K562 (cell line): ENCODE results near the gene APOBEC3C. TPM values are rescaled to one million over a fixed set of nuclear protein-coding genes. Genes with fewer than 3 reads are reported as not detected.

Experiments
- ATAC-seq: fragments of 200-7000 bp; cut with Tn5 transposase; 3 replicates; pipeline ENCODE4 v1.9.1; 2020; ENCODE audit warnings: moderate library complexity
- BruUV-seq: library from RNA; stranded (reverse); fragments of 400-500 nt; replicated peaks from 2 replicates; lab custom pipeline; 2021; lab: Mats Ljungman, UMichigan
- CTCF ChIA-PET: fragments of 300-600 bp; formaldehyde crosslinking; extraction: SDS; loops from one replicate; lab custom pipeline; 2021; ENCODE audit warnings: low intra/inter-chr PET ratio; lab: Yijun Ruan, JAX
- POLR2A ChIA-PET: fragments of 300-600, 350-650 bp; sonication (Branson Sonifier 250); formaldehyde crosslinking; extraction: SDS; loops from one replicate; lab custom pipeline; 2021; ENCODE audit warnings: antibody characterized with exemption, inconsistent platforms; lab: Yijun Ruan, JAX
- DNase-seq, 4 experiments: peaks; one replicate each; pipeline versions ENCODE4 v3.0.0 to v3.0.0-alpha.2; 2011 to 2018; ENCODE audit warnings: low spot score in 3 of 4, mixed read lengths in 3 of 4; ENCODE audit errors: extremely low read depth in 1 of 4
- FAIRE-seq: peaks from 2 replicates; lab custom pipeline; 2011; peaks lifted over from hg19 to GRCh38; lab: Jason Lieb, UNC
- H2AFZ ChIP-seq: 2 replicates; pipeline ENCODE4 v1.6.0; 2011; ENCODE audit warnings: low read depth, low read length, control low read depth, inconsistent platforms
- H3K27ac ChIP-seq: fragments of 200-600 bp; 3 replicates; pipeline ENCODE4 v1.8.0; 2011; ENCODE audit warnings: low read depth, mild to moderate bottlenecking, control low read depth, inconsistent platforms, low read length, moderate library complexity, mixed read lengths; ENCODE audit errors: extremely low read depth
- H3K27me3 ChIP-seq, 2 experiments: fragments of 300-600 bp in 1 of 2; 2 replicates in 1 of 2; 3 replicates in 1 of 2; pipeline versions ENCODE4 v1.6.0 to v1.8.0; 2011; ENCODE audit warnings: inconsistent platforms in 2 of 2, low read length in 2 of 2, mild to moderate bottlenecking in 1 of 2, mixed read lengths in 1 of 2, moderate library complexity in 1 of 2; ENCODE audit not compliant: control insufficient read depth in 2 of 2, insufficient read depth in 2 of 2
- H3K36me3 ChIP-seq: fragments of 300-600 bp; 3 replicates; pipeline ENCODE4 v1.8.0; 2011; ENCODE audit warnings: mild to moderate bottlenecking, low read length, inconsistent platforms; ENCODE audit not compliant: control insufficient read depth, insufficient read depth
- H3K4me1 ChIP-seq, 2 experiments: fragments of 200-600 bp in 1 of 2; replicated peaks in 1 of 2; 2 replicates in 1 of 2; 3 replicates in 1 of 2; pipeline versions ENCODE4 v1.5.1 to v1.8.0; 2011; ENCODE audit warnings: inconsistent platforms in 2 of 2, low read length in 2 of 2, mild to moderate bottlenecking in 1 of 2, mixed read lengths in 1 of 2, moderate library complexity in 1 of 2; ENCODE audit not compliant: control insufficient read depth in 2 of 2, insufficient read depth in 2 of 2
- H3K4me2 ChIP-seq: 2 replicates; pipeline ENCODE4 v1.6.1; 2011; ENCODE audit warnings: low read length, control low read depth, inconsistent platforms, mixed read lengths; ENCODE audit not compliant: insufficient read depth
- H3K4me3 ChIP-seq: fragments of 200-600 bp; sonication (generic), shearing (Covaris generic); 2 replicates; pipeline ENCODE4 v1.5.1; 2016; ENCODE audit warnings: control low read depth, inconsistent platforms
- H3K79me2 ChIP-seq: fragments of 200-600 bp; 3 replicates; pipeline ENCODE4 v1.8.0; 2011; ENCODE audit warnings: low read length, inconsistent platforms; ENCODE audit not compliant: control insufficient read depth, insufficient read depth
- H3K9ac ChIP-seq, 2 experiments: 2 replicates each; pipeline versions ENCODE4 v1.6.0 to v1.6.1; 2011; ENCODE audit warnings: low read depth in 2 of 2, low read length in 2 of 2, control low read depth in 1 of 2, inconsistent platforms in 1 of 2, mild to moderate bottlenecking in 1 of 2, mixed read lengths in 1 of 2; ENCODE audit not compliant: insufficient read depth in 1 of 2
- H3K9me1 ChIP-seq: one replicate; pipeline ENCODE4 v1.6.0; 2011; ENCODE audit warnings: inconsistent platforms, mild to moderate bottlenecking, low read length, moderate library complexity; ENCODE audit not compliant: control insufficient read depth, insufficient read depth
- H3K9me3 ChIP-seq: replicated peaks from 2 replicates; pipeline ENCODE4 v1.5.1; 2011; ENCODE audit warnings: low read depth, low read length, inconsistent platforms; ENCODE audit not compliant: control insufficient read depth, insufficient read depth
- H4K20me1 ChIP-seq: replicated peaks from 2 replicates; pipeline ENCODE4 v1.6.1; 2011; ENCODE audit warnings: low read length, inconsistent platforms, mixed read lengths; ENCODE audit not compliant: control insufficient read depth, insufficient read depth
- CBFB ChIP-seq: sonication (generic); formaldehyde crosslinking; IDR thresholded peaks from 2 replicates; pipeline ENCODE4 v1.4.0; 2020; ENCODE audit warnings: mild to moderate bottlenecking, missing genetic modification reagents
- E2F3 ChIP-seq: fragments of 250-450 bp; sonication (Bioruptor Pico); IDR thresholded peaks from 2 replicates; pipeline ENCODE4 v1.4.0; 2020; ENCODE audit warnings: mild to moderate bottlenecking
- POLR2AphosphoS5 ChIP-seq: IDR thresholded peaks from 2 replicates; pipeline ENCODE4 v1.6.1; 2011; ENCODE audit warnings: mild to moderate bottlenecking, low read depth, low read length, moderate library complexity; ENCODE audit not compliant: control insufficient read depth, insufficient read depth
- THRAP3 ChIP-seq: fragments of 450-650 bp; IDR thresholded peaks from 2 replicates; pipeline ENCODE4 v1.6.1; 2016; ENCODE audit warnings: mild to moderate bottlenecking, inconsistent platforms, borderline replicate concordance
- ZNF695 ChIP-seq: fragments of 450-650 bp; formaldehyde crosslinking; IDR thresholded peaks from 2 replicates; pipeline ENCODE4 v1.4.0; 2020; ENCODE audit warnings: mild to moderate bottlenecking, moderate library complexity
- WGBS: fragments of 100-300 bp; shearing (Covaris generic); methylation state at CpG from one replicate; pipeline ENCODE4 v1.1.6; 2016; ENCODE audit warnings: low coverage, mixed read lengths; ENCODE audit not compliant: insufficient coverage; ENCODE audit errors: missing lambda C conversion rate; 5-methylcytosine and 5-hydroxymethylcytosine counted together
- in situ Hi-C: fragments of 300-500 bp; cut with MboI; formaldehyde crosslinking; loops from 4 replicates; pipeline ENCODE4 v1.15.0; 2018; ENCODE audit warnings: inconsistent platforms, mixed read lengths
- intact Hi-C: fragments of 100-400 bp; cut with micrococcal nuclease; formaldehyde crosslinking; loops from 2 replicates; pipeline ENCODE4 v1.14.2; 2022
- polyA plus RNA-seq, 8 experiments: library from polyadenylated mRNA; depleted of rRNA in 4 of 8; stranded (reverse) in 5 of 8; unstranded in 3 of 8; fragments of >200 nt; fragmentation: Nextera tagmentation in 2 of 8; fragmentation: Illumina TruSeq in 1 of 8; extraction: Ambion mirVana in 2 of 8; extraction: Trizol in 1 of 8; gene quantifications; 2 replicates each; pipeline versions ENCODE4 v1.2.1 to v1.2.3, GENCODE V29; 2011 to 2014; ENCODE audit warnings: inconsistent platforms in 1 of 8, missing spikeins in 1 of 8
- total RNA-seq, 7 experiments: library from RNA; depleted of rRNA in 6 of 7; stranded (reverse); fragments of >200 nt in 6 of 7; fragmentation: Illumina TruSeq in 2 of 7; extraction: Trizol in 2 of 7; gene quantifications; 2 replicates each; pipeline versions ENCODE4 v1.2.1 to v1.2.3, GENCODE V29; 2011 to 2021; ENCODE audit warnings: low replicate concordance in 1 of 7
- TF ChIP-seq, protein P1 (sequence below), 2 experiments: fragments of 450-650 bp; IDR thresholded peaks; 2 replicates each; pipeline ENCODE4 v1.6.1; 2016
- TF ChIP-seq, protein P2 (sequence below), 2 experiments: fragments of 450-650 bp in 1 of 2; sonication (generic) in 1 of 2; formaldehyde crosslinking in 1 of 2; IDR thresholded peaks; 2 replicates each; pipeline versions ENCODE4 v1.7.1 to v1.9.0; 2016 to 2022; ENCODE audit warnings: inconsistent platforms in 1 of 2, mild to moderate bottlenecking in 1 of 2, missing genetic modification reagents in 1 of 2

Gene APOBEC3C
- total and polyA plus RNA-seq, 9 of the 15 experiments (the other 6 are each of a cell fraction or from before 2014, with no cell fraction given) = 12.4 to 285 (median 55.5) TPM

DNA sequence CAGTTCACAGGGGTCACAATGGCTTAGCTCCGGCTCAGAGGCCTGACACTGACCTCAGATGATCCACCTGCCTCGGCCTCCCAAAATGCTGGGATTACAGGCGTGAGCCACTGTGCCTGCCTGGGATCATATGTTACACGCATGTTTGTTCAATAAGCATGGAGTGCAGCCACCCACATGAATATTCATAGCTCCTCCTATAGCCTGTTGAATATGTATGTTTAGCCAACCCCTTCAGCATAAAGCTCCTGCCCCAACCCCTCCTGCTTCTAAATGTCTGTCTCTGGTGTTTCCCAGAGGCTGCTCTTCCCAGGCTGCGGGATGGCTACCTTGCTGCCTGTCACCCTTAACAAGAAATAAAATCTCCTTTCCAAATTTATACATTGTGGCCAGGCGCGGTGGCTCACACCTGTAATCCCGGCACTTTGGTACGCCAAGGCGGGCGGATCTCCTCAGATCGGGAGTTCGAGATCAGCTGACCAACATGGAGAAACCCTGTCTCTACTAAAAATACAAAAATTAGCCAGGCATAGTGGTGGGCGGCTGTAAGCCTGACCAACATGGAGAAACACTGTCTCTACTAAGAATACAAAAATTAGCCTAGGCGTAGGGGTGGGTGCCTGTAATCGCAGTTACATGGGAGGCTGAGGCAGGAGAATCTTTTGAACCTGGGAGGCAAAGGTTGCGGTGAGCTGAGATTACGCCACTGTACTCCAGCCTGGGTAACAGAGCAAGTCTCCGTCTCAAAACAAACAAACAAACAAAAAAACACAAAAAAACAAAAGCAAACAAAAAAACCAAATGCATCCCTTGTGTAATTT lies 25.5 kb downstream of the APOBEC3C start:
- H3K4me3 ChIP-seq = no peak overlapping the region
- no peaks in the 10 kb centered on the region for H4K20me1 ChIP-seq
- WGBS = 71% methylated on average over 15 of the region's 19 CpGs
- H3K9me3 ChIP-seq = no peaks in the 10 kb centered on the region
- H3K9me1 ChIP-seq = no peaks in the 10 kb centered on the region
- H3K27ac ChIP-seq = no peak overlapping the region
- H3K4me2 ChIP-seq = peak overlapping the region; percentile 49; the same call in 1 of the 2 replicates
- DNase-seq (no peak), ATAC-seq (0 out of 3 replicates have a peak, but pooled peaks have one; percentile 16), FAIRE-seq (peak; percentile 75)
- in situ Hi-C loops = loop anchor here (5.0 kb wide), 1 partner anchor 38 kb away; the partner anchor contains the start of gene APOBEC3G
- no TSS peak for BruUV-seq
- ChIA-PET POLR2A (interaction anchor here (1.1 kb wide), 1 partner anchor 55 kb away, joined by 3 read pairs; no protein-coding TSS in a partner anchor), CTCF (no interaction called here)
- intact Hi-C loops = no loop called here
- peaks cover 0 to 21% of the 10 kb centered on the region in 2 experiments; a peak in 4 of 5 replicates for H3K4me1 ChIP-seq
- H3K9ac ChIP-seq = no peak overlapping the region; a peak in 1 of 4 replicates
- no peak overlapping the region for H2AFZ ChIP-seq
- peaks cover 14% of the 10 kb centered on the region for H3K79me2 ChIP-seq
- no peaks in the 10 kb centered on the region for H3K36me3 ChIP-seq
- TF ChIP-seq CBFB (CRISPR knock-in tag) (no peak), ZNF695 (no peak), THRAP3 (0 out of 2 replicates have a peak, but pooled peaks have one; percentile 52), E2F3 (CRISPR knock-in tag) (no peak), POLR2AphosphoS5 (no peak)
- TF ChIP-seq, protein P1, sequence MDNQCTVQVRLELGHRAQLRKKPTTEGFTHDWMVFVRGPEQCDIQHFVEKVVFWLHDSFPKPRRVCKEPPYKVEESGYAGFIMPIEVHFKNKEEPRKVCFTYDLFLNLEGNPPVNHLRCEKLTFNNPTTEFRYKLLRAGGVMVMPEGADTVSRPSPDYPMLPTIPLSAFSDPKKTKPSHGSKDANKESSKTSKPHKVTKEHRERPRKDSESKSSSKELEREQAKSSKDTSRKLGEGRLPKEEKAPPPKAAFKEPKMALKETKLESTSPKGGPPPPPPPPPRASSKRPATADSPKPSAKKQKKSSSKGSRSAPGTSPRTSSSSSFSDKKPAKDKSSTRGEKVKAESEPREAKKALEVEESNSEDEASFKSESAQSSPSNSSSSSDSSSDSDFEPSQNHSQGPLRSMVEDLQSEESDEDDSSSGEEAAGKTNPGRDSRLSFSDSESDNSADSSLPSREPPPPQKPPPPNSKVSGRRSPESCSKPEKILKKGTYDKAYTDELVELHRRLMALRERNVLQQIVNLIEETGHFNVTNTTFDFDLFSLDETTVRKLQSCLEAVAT (IDR thresholded peaks at IDR 0.05) = 0 out of 4 replicates have a peak, but pooled peaks of 1 of the 2 experiments have one; percentile 62
- TF ChIP-seq, protein P2, sequence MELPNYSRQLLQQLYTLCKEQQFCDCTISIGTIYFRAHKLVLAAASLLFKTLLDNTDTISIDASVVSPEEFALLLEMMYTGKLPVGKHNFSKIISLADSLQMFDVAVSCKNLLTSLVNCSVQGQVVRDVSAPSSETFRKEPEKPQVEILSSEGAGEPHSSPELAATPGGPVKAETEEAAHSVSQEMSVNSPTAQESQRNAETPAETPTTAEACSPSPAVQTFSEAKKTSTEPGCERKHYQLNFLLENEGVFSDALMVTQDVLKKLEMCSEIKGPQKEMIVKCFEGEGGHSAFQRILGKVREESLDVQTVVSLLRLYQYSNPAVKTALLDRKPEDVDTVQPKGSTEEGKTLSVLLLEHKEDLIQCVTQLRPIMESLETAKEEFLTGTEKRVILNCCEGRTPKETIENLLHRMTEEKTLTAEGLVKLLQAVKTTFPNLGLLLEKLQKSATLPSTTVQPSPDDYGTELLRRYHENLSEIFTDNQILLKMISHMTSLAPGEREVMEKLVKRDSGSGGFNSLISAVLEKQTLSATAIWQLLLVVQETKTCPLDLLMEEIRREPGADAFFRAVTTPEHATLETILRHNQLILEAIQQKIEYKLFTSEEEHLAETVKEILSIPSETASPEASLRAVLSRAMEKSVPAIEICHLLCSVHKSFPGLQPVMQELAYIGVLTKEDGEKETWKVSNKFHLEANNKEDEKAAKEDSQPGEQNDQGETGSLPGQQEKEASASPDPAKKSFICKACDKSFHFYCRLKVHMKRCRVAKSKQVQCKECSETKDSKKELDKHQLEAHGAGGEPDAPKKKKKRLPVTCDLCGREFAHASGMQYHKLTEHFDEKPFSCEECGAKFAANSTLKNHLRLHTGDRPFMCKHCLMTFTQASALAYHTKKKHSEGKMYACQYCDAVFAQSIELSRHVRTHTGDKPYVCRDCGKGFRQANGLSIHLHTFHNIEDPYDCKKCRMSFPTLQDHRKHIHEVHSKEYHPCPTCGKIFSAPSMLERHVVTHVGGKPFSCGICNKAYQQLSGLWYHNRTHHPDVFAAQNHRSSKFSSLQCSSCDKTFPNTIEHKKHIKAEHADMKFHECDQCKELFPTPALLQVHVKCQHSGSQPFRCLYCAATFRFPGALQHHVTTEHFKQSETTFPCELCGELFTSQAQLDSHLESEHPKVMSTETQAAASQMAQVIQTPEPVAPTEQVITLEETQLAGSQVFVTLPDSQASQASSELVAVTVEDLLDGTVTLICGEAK (IDR thresholded peaks at IDR 0.05) = 0 out of 2 replicates have a peak, but pooled peaks have one; percentile 30
- TF ChIP-seq, protein P2 (CRISPR knock-in tag; IDR thresholded peaks at IDR 0.05) = no peak
- H3K27me3 ChIP-seq = no peaks in the 10 kb centered on the region
